Neural progenitor cell (in vitro differentiated cells): ENCODE data around the gene IHH. TPM values are rescaled to one million over a fixed set of nuclear protein-coding genes. Genes with fewer than 3 reads are reported as not detected.
A peak's percentile ranks its signal among the peaks of the same experiment; 100 is the strongest.

Source experiments
- DNase-seq: peaks from one replicate; pipeline ENCODE4 v3.0.0-alpha.2; 2016; ENCODE audit warnings: low spot score
- H2AFZ ChIP-seq: fragments of 200-600 bp; sonication (generic); replicated peaks from 2 replicates; pipeline ENCODE4 v1.6.1; 2016; ENCODE audit warnings: antibody characterized with exemption
- H3F3A ChIP-seq: fragments of 200-600 bp; sonication (generic); 2 replicates; pipeline ENCODE4 v1.6.1; 2016; ENCODE audit warnings: antibody characterized with exemption, low read depth
- H3K27ac ChIP-seq: fragments of 200-600 bp; sonication (generic); 2 replicates; pipeline ENCODE4 v1.5.1; 2016; ENCODE audit warnings: mild to moderate bottlenecking
- H3K27me3 ChIP-seq: fragments of 200-600 bp; sonication (generic); 2 replicates; pipeline ENCODE4 v1.6.1; 2016; ENCODE audit warnings: mild to moderate bottlenecking, moderate library complexity
- H3K36me3 ChIP-seq: fragments of 200-600 bp; sonication (generic); 2 replicates; pipeline ENCODE4 v1.5.1; 2016
- H3K4me1 ChIP-seq: fragments of 200-600 bp; sonication (generic); 2 replicates; pipeline ENCODE4 v1.6.1; 2016; ENCODE audit warnings: mixed run types
- H3K4me2 ChIP-seq: fragments of 200-600 bp; sonication (generic); 2 replicates; pipeline ENCODE4 v1.6.1; 2016
- H3K4me3 ChIP-seq: fragments of 200-600 bp; sonication (generic); 2 replicates; pipeline ENCODE4 v1.5.1; 2016
- H3K79me2 ChIP-seq: fragments of 200-600 bp; sonication (generic); 2 replicates; pipeline ENCODE4 v1.6.1; 2016; ENCODE audit warnings: low read depth
- H3K9ac ChIP-seq: fragments of 200-600 bp; sonication (generic); 2 replicates; pipeline ENCODE4 v1.6.1; 2016
- H3K9me3 ChIP-seq: fragments of 200-600 bp; sonication (generic); 2 replicates; pipeline ENCODE4 v1.5.1; 2016; ENCODE audit warnings: low read depth
- H4K20me1 ChIP-seq: fragments of 200-600 bp; sonication (generic); 2 replicates; pipeline ENCODE4 v1.6.1; 2016; ENCODE audit warnings: low read depth
- H3K27ac Mint-ChIP-seq: 3 replicates; pipeline ENCODE4 v1.8.0; 2021; ENCODE audit warnings: mixed read lengths
- H3K27me3 Mint-ChIP-seq: 2 replicates; pipeline ENCODE4 v1.8.0; 2022; ENCODE audit warnings: low read depth, mild to moderate bottlenecking, inconsistent platforms, moderate library complexity, mixed read lengths; ENCODE audit not compliant: insufficient read depth
- H3K36me3 Mint-ChIP-seq: 3 replicates; pipeline ENCODE4 v1.8.0; 2021; ENCODE audit warnings: mixed read lengths
- H3K4me1 Mint-ChIP-seq: 3 replicates; pipeline ENCODE4 v1.8.0; 2021; ENCODE audit warnings: mixed read lengths
- H3K4me3 Mint-ChIP-seq: 3 replicates; pipeline ENCODE4 v1.8.0; 2021; ENCODE audit warnings: mild to moderate bottlenecking, moderate library complexity, mixed read lengths
- H3K9me3 Mint-ChIP-seq: 3 replicates; pipeline ENCODE4 v1.8.0; 2020; ENCODE audit warnings: mixed read lengths
- EZH2 ChIP-seq: fragments of 200-600 bp; sonication (generic); IDR thresholded peaks from 2 replicates; pipeline ENCODE4 v1.6.1; 2017; ENCODE audit warnings: antibody characterized with exemption, mild to moderate bottlenecking, moderate library complexity
- EZH2phosphoT487 ChIP-seq: fragments of 200-600 bp; sonication (generic); IDR thresholded peaks from 2 replicates; pipeline ENCODE4 v1.6.1; 2017; ENCODE audit warnings: antibody characterized with exemption
- total RNA-seq: library from RNA; depleted of rRNA; stranded (reverse); fragments of >200 nt; gene quantifications from 2 replicates; pipeline ENCODE4 v1.2.3, GENCODE V29; 2015; ENCODE audit warnings: low replicate concordance
- TF ChIP-seq, protein P1 (sequence below): fragments of 200-600 bp; sonication (generic); IDR thresholded peaks from 2 replicates; pipeline ENCODE4 v1.5.1; 2017; ENCODE audit warnings: antibody characterized with exemption, mild to moderate bottlenecking

IHH gene
- total RNA-seq: 0.06 TPM in 1 of 2 replicates, not detected in the other

DNA sequence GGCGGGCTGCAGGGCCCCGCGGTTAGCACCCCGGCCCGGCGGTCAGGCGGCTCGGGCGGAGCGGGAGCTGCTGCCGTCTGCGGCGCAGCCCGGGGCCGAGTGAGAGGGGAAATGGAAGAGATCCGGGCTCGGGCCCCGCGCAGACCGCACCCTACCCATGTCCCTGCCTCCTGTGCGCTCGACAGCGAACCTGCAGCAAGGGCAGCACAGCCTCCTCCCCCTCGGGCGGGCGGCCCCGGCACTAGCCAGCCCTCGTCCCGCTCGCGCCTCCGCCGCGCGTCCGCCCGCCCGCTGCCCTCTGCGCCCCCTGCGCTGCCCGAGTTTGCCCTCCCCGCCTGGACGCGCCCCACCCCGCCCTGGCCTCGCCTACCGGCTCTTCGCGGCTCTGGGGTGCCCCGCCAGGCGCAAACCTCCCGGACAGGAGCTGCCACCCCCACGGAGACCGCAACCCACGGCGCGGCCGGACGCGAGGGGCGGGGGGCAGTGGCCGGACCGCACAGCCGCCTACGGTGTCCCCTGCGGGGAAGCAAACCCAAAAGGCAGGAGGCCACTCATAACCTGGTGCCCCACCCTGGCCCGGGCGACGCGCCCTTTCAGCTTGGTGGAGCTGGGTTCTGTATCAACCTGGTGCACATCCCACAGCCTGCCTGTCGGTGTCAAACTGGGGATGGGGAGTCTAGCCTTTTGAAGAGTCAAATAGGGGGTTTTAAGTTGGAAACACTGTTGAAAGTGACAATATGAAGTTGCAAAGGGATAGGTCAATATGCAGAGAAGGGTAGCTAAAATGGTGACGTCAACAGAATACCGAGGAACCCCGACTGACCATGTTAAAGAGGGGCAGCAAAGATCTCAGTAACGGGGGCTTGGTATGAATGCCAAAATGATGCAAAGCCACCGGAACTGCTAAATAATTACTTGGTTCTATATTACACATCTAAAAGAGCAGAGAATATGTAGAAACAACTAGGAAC, at the start of gene IHH:
IHH (minus strand) TSS at position 101 of the 971 bp plus-strand sequence. CDS start 454 bp downstream, outside the sequence.
- Histone ChIP-seq H3K79me2 (no peaks in the 10 kb centered on the region), H3K36me3 (no peaks in the 10 kb centered on the region), H3K4me3 (peak within 1 kb of the TSS; percentile 42), H3K9ac (no peak within 1 kb of the TSS), H2AFZ (no peak within 1 kb of the TSS), H3F3A (peaks cover 17% of the 10 kb centered on the region), H3K27ac (no peak within 1 kb of the TSS), H3K27me3 (peaks cover 100% of the 10 kb centered on the region), H3K4me2 (peak within 1 kb of the TSS; percentile 72), H3K9me3 (no peaks in the 10 kb centered on the region), H4K20me1 (peaks cover 65% of the 10 kb centered on the region), H3K4me1 (peaks cover 19% of the 10 kb centered on the region)
- peak; percentile 58 for DNase-seq
- Mint-ChIP-seq H3K36me3 (no peaks in the 10 kb centered on the region), H3K27ac (no peak within 1 kb of the TSS), H3K4me1 (peaks cover 8% of the 10 kb centered on the region), H3K9me3 (peaks cover 3% of the 10 kb centered on the region), H3K27me3 (peaks cover 71% of the 10 kb centered on the region), H3K4me3 (peak within 1 kb of the TSS; percentile 70)
- TF ChIP-seq, protein P1, sequence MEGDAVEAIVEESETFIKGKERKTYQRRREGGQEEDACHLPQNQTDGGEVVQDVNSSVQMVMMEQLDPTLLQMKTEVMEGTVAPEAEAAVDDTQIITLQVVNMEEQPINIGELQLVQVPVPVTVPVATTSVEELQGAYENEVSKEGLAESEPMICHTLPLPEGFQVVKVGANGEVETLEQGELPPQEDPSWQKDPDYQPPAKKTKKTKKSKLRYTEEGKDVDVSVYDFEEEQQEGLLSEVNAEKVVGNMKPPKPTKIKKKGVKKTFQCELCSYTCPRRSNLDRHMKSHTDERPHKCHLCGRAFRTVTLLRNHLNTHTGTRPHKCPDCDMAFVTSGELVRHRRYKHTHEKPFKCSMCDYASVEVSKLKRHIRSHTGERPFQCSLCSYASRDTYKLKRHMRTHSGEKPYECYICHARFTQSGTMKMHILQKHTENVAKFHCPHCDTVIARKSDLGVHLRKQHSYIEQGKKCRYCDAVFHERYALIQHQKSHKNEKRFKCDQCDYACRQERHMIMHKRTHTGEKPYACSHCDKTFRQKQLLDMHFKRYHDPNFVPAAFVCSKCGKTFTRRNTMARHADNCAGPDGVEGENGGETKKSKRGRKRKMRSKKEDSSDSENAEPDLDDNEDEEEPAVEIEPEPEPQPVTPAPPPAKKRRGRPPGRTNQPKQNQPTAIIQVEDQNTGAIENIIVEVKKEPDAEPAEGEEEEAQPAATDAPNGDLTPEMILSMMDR: no peak
- TF ChIP-seq EZH2 (peak; percentile 83), EZH2phosphoT487 (peak; percentile 95)

DNA sequence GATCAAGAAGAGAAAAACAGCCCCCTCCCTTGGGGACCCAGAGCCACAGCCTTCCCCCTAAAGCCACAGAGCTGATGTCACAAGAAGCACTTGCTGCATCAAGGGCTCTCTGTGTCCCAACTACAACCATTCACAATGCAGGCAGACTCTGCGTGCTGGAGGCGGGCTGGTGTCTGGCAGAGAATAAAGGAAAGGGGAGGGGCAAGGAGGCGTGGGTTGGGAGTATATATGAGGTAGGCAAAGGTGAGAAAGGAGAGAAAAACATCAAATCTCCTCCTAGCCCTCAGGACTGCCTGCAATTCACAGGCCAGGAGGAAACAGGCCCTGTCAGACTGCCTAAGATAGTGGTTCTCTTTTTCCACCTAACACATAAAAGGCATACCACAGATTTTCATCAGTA, 48.8 kb upstream of the IHH start:
- peak; percentile 76 for DNase-seq
- TF ChIP-seq, protein P1: no peak
- TF ChIP-seq EZH2phosphoT487: no peak
- no peak for TF ChIP-seq EZH2
- Mint-ChIP-seq H3K27me3 (no peaks in the 10 kb centered on the region), H3K27ac (no peak overlapping the region), H3K4me1 (peaks cover 7% of the 10 kb centered on the region), H3K36me3 (no peaks in the 10 kb centered on the region), H3K4me3 (no peak overlapping the region), H3K9me3 (no peaks in the 10 kb centered on the region)
- Histone ChIP-seq H3K4me3 (no peak overlapping the region), H2AFZ (no peak overlapping the region), H4K20me1 (peaks cover 19% of the 10 kb centered on the region), H3K4me1 (peaks cover 7% of the 10 kb centered on the region), H3K9me3 (no peaks in the 10 kb centered on the region), H3K27ac (no peak overlapping the region), H3K4me2 (peak overlapping the region; percentile 30), H3K9ac (no peak overlapping the region), H3K36me3 (no peaks in the 10 kb centered on the region), H3F3A (no peaks in the 10 kb centered on the region), H3K27me3 (no peaks in the 10 kb centered on the region), H3K79me2 (no peaks in the 10 kb centered on the region)

GRCh38 chr2:219107758-219108157, 47.0 kb upstream of the IHH start:
- H3K4me2 ChIP-seq: no peak overlapping the region
- Mint-ChIP-seq H3K9me3 (no peaks in the 10 kb centered on the region), H3K27ac (no peak overlapping the region), H3K36me3 (no peaks in the 10 kb centered on the region), H3K4me1 (peaks cover 7% of the 10 kb centered on the region), H3K4me3 (no peak overlapping the region), H3K27me3 (no peaks in the 10 kb centered on the region)
- TF ChIP-seq EZH2phosphoT487: no peak
- TF ChIP-seq, protein P1: no peak
- no peak for TF ChIP-seq EZH2
- no peaks in the 10 kb centered on the region for H3K79me2 ChIP-seq
- no peak overlapping the region for H3K27ac ChIP-seq
- H2AFZ ChIP-seq: no peak overlapping the region
- no peak for DNase-seq
- H3K9ac ChIP-seq: no peak overlapping the region
- H3F3A ChIP-seq: no peaks in the 10 kb centered on the region
- H3K9me3 ChIP-seq: no peaks in the 10 kb centered on the region
- peaks cover 19% of the 10 kb centered on the region for H4K20me1 ChIP-seq
- no peaks in the 10 kb centered on the region for H3K36me3 ChIP-seq
- H3K27me3 ChIP-seq: no peaks in the 10 kb centered on the region
- peaks cover 7% of the 10 kb centered on the region for H3K4me1 ChIP-seq
- H3K4me3 ChIP-seq: no peak overlapping the region
